GM19328 (cell line): ENCODE data around the gene RNF135.
A peak's percentile ranks its signal among the peaks of the same experiment; 100 is the strongest.
"Not testable (repeated sequence)": the region's sequence is repeated elsewhere in the genome, so short reads cannot be mapped to it uniquely, and the experiment has no call there.

Experiments
- ATAC-seq: cut with Tn5 transposase; IDR thresholded peaks from one replicate; pipeline ENCODE4 v1.9.1; 2021; ENCODE audit warnings: mild to moderate bottlenecking, moderate library complexity; ENCODE audit not compliant: unreplicated experiment

RNF135 gene

DNA sequence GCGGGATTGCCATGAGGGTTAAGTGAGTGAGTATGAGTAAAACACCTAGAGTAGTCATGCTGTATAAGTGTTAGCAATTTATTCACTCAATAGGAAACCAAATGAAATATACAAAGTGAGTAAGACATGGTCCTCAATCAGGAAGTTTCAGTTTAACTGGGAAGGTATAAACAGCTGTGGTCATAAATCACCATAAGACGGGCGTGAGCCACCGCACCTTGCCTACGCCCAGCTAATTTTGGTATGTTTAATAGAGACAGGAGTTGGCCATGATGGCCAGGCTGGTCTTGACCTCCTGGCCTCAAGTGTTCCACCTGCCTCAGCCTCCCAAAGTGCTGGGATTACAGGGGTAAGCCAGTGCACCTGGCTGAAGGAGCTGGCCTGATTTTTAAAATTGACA lies 27.0 kb downstream of the RNF135 start:
- ATAC-seq = no peak

DNA sequence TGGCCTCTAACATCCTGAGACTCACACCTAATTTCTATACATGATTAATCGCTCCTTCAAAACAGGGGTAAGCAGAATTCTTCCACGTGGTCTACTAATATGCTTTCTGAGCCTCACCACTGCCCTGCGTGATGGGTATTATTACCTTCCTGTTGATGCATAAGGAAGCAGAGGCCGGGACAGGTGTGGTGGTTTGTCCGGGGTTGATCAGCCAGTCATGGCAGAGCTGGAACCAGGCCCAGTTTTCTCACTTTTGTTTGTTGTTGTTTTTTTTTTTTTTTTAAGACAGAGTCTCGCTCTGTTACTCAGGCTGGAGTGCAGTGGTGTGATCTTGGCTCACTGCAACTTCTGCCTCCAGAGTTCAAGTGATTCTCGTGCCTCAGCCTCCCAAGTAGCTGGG lies 31.2 kb downstream of the RNF135 start:
- ATAC-seq = no peak

DNA sequence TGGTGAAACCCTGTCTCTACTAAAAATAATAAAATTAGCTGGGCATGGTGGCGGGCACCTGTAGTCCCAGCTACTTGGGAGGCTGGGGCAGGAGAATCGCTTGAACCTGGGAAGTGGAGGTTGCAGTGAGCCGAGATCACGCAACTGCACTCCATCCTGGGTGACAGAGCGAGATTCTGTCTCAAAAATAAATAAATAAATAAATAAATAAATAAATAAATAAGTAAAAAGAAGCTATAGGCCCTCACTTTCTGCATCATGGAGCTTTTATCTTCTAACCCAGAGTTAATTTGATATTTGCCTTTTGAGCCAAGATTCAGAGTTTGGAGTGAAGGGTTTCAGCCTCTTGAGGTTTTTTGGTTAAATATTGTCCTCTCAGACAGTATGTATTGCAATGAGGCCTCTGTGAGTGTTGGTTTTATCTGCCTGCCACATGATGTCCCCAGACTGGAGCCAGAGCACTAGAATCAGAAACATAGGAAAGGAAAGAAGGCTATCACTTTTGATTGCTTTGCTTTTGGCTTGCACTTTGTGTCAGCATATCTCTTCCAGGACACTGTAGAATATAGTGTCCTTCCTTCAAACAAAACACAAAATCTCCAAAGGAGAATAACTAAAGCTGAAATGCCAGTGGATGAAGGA lies 32.5 kb downstream of the RNF135 start:
- no peak for ATAC-seq

DNA sequence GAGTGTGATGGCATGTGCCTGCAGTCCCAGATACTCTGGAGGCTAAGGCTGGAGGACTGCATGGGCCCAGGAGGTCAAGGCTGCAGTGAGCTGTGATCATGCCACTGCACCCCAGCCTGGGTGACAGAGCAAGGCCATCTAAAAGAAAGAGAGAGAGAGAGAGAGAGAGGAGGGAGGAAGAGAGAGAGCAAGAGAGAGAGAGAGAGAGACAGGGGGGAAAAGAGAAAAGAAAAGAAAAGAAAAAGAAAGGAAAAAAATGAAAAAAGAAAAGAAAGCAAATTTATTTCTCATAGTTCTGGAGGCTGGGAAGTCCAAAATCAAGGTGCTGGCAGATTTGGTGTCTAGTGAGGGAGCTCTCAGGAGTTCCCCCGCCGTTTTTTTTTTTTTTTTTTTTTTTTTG lies 33.3 kb downstream of the RNF135 start:
- ATAC-seq = no peak

GRCh38 chr17:31007695-31008373 lies 37.0 kb downstream of the RNF135 start:
- ATAC-seq = no peak

DNA sequence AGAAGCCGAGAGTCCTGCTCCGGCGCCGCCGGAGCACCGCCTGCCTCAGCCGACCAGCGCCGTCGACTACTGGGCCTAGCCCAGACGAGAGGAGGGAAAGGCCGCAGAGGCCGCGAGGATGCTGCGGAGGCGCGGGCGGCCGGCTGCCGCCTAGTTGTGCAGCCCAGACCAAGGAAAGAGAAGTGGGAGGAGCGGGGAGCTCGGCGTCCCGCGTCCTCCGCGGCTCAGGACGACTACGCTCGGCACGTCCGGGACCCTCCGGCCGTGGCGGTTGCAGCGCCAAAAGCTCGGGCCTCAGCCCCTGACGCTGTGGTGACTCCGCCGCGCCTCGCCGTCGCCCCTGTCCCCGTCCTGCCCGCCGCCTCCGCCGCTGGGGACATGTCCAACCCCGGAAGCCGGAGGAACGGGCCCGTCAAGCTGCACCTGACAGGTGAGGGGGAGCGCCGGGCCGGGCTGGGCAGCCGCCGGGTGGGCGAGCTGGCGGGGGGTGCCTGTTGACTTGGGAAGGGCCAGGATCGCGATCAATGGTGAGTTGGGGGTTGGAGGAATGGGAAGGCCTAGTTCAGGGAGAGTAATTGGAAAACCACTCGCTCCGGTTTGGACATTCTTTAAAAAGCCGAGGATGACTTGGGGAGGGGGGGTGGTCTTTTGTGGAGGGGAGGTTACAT lies 37.7 kb downstream of the RNF135 start:
- peak; percentile 55 for ATAC-seq

DNA sequence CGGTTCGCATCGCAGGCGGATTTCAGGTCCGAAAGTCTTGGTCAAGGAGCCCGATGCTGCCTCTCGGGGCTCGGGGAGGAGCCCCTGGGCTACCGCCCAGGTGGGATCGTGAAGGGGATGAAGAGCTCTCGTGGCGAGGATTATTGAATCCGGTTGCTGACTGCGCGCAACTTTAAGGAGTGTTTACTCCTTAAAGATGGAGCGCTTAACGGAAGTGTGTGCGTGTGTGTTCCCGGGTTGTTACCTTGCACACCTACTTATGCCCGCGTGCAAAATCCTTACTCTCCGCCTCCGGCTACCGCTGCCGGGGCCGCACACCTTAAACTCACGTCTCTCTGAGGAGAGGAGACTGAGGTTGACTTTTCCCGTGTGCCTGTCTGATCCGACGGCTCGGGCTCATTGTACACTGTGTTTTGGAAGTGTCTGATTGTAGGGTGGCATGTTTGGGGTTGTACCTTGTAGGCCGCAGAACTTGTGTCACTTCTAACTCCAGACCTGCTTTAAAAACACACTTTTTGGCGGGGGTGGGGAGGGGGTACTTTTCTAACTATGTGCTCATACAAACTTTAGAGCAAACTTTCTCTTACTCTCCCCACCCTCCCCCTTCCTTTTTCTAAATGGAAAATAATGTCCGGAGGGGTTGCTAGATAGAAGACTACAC lies 38.3 kb downstream of the RNF135 start:
- ATAC-seq = not testable (repeated sequence)

DNA sequence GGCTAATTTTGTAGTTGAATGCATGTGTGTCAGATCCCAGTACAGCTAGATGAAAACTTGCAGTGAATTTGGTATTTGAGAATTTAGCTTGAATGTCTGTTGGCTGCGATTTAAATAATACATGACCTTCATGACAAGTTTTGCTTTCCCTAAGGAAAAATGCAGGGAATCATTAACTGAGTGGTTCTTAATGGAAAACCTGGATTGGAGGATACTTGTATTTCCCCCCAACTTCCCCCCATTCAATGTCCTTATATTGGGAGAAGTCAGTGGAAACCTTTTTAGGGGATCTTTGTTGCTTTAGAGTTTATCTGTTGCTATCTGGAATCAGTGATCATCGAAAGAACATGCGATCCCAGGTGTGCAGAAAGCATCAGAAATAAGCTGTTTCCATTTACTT lies 39.2 kb downstream of the RNF135 start:
- ATAC-seq = not testable (repeated sequence)

DNA sequence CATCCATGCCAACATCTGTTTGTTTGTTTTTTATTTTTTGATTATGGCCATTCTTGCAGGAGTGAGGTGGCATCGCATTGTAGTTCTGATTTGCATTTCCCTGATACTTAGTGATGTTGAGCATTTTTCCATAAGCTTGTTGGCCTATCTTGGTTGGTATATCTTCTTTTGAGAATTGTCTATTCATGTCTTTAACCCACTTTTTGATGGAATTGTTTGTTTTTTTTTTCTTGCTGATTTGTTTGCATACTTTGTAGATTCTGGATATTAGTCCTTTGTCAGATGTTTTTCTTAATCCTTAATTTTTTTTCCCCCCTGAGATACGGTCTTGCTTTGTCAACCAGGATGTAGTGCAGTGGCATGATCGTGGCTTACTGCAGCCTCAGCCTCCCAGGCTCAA lies 43.0 kb downstream of the RNF135 start:
- ATAC-seq = no peak

DNA sequence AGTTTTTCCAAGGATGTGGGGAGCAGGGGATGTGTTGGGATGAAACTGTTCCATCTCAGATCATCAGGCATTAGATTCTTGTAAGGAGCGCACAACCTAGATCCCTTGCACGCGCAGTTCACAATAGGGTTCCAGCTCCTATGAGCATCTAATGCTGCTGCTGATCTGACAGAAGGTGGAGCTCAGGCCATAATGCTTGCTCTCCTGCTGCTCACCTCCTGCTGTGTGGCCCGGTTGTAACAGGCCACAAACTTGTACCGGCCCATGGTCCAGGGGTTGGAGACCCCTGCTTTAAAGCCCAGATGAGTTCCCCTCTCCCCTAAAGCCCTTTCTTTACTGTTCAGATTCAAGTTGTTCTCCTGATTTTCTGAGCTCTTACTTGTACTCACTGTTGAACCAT lies 44.8 kb downstream of the RNF135 start:
- no peak for ATAC-seq

DNA sequence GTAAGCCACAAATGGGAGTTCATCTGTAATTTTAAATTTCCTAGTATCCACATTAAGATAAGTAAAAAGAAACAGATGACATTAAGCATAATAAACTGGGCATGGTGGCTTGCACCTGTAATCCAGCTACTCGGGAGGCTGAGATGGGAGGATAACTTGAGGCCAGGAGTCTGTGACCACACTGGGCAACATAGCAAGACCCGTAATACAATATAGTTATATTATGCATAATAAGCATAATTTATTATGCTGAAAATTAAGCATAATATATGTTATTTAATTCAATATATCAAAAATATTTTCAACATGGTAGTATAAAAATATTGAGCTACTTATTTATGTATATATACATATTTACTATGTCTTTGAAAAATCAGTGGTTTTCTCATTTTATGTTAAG lies 48.2 kb downstream of the RNF135 start:
- no peak for ATAC-seq

DNA sequence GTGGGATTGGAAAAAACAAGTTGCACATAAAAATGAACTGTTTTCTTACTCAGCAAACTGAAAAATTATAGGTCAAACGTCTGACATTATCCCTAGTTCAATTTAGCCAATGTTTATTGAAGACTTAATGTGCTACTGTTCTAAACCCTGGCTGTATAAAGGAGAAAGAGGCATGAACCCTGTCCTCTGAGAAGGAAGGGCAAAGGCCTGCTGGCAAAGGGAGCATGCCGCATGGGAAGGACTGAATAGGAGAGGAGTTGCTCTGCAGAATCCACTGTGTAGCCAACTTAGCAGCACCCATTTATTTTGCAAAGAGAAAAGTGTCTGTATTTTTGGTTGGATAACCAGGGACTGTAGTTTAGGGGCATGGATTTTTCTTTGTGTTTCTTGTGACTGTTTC lies 52.3 kb downstream of the RNF135 start:
- ATAC-seq = not testable (repeated sequence)

DNA sequence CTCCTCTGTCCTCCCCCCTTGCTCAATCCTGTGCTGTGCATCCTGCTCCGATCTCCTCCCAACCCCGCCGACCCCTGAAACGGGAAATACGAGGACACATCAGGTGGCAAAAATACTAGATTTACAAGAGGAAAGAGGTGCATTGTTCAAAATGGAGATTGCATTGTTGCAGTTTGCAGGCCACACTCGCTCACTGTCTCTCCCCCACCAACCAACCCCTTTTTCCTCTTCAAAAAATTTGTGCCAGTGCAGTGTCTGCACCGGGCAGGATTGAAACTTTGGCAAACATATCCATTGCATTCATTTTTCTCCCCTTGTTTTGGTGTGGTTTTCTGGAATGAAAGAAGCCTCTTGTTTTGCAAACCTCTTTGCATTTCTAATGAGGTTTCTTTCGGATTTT lies 61.0 kb downstream of the RNF135 start:
- ATAC-seq = no peak

DNA sequence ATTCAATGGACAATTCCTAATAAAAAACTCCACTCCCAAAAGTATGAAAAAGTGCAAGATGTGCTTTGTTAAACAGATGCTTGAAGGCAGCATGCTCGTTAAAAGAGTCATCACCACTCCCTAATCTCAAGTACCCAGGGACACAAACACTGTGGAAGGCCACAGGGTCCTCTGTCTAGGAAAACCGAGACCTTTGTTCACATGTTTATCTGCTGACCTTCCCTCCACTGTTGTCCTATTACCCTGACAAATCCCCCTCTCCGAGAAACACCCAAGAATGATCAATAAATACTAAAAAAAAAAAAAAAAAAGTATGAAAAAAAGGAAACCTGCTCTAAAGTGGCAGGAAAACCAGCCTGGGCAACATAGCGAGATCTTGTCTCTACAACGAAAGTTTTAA lies 64.8 kb downstream of the RNF135 start:
- ATAC-seq = not testable (repeated sequence)

GRCh38 chr17:31040837-31041236 lies 70.0 kb downstream of the RNF135 start:
- not testable (repeated sequence) for ATAC-seq

DNA sequence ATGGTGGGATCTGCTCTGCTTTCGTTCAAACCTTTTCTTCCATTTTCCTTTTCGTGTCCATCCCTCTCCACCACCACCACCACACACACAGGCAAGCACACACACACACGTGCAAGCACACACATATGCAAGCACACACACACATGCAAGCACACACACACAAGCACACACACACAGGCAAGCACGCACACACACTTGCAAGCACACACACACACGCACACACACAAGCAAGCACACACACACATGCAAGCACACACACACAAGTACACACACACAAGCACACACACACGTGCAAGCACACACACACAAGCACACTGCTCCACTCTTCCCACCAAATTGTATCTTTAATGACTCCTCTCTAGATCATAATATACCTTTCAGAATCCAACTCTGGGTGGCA lies 71.5 kb downstream of the RNF135 start:
- ATAC-seq = not testable (repeated sequence)

- not testable (repeated sequence) for ATAC-seq
Observed at GRCh38 chr17:31046856-31047425, 76.1 kb downstream of the RNF135 start.

- ATAC-seq = no peak
Observed at GRCh38 chr17:31048142-31048541, 77.3 kb downstream of the RNF135 start.

DNA sequence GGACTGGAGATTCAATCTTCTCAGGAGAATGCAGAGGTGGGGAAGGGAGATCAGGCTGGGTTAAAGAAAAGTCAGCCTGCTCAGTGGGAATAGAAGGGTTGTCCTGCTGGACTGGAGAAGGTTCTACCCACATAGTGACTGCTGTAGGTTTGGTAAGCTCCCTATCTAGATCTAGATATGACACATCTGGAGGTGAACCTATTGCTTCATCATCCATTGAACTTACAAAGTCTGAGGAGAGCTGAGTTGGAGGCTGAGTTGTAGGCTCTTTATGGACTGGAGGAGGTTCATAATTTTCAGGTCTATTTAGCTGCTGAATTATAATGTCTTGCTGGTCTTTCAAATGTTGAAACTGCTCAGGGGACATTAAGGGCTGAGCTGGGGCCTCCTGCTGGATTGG lies 77.9 kb downstream of the RNF135 start:
- ATAC-seq = no peak
